B cell (primary cell): ENCODE data around the gene USP48.

ENCODE experiments used
- CTCF ChIP-seq: fragments of 200-600 bp; IDR thresholded peaks from one replicate; pipeline ENCODE4 v1.8.0; 2022; ENCODE audit warnings: antibody characterized with exemption, mild to moderate bottlenecking
- EZH2 ChIP-seq: IDR thresholded peaks from 2 replicates; pipeline ENCODE4 v1.6.1; 2012; ENCODE audit warnings: borderline replicate concordance, low read depth, mild to moderate bottlenecking, moderate library complexity, low read length; ENCODE audit not compliant: insufficient read depth, poor library complexity, severe bottlenecking

- TF ChIP-seq CTCF (no peak), EZH2 (no peak)
Observed at GRCh38 chr1:21655259-21655658, 127.7 kb downstream of the USP48 start.
